GM12878 (cell line): ENCODE measurements around the gene ELAVL3. TPM values are rescaled to one million over a fixed set of nuclear protein-coding genes. Genes with fewer than 3 reads are reported as not detected.
A peak's percentile ranks its signal among the peaks of the same experiment; 100 is the strongest.

ENCODE experiments used
- ATAC-seq: fragments of 200-7000 bp; cut with Tn5 transposase; 3 replicates; pipeline ENCODE4 v1.9.1; 2020; ENCODE audit warnings: mild to moderate bottlenecking, moderate library complexity
- BruUV-seq: library from RNA; stranded (reverse); fragments of 400-500 nt; replicated peaks from 2 replicates; lab custom pipeline; 2021; lab: Mats Ljungman, UMichigan
- CTCF ChIA-PET: fragments of 300-600 bp; sonication (Branson Sonifier 250); formaldehyde crosslinking; extraction: SDS; loops from one replicate; lab custom pipeline; 2021; ENCODE audit warnings: inconsistent platforms; lab: Yijun Ruan, JAX
- POLR2A ChIA-PET: fragments of 350-600 bp; formaldehyde crosslinking; extraction: SDS; loops from one replicate; lab custom pipeline; 2021; ENCODE audit warnings: inconsistent platforms; lab: Charles Lee
- RAD21 ChIA-PET: fragments of 300-600 bp; sonication (Branson Sonifier 250); formaldehyde crosslinking; loops from one replicate; lab custom pipeline; 2023; ENCODE audit warnings: antibody characterized with exemption; ENCODE audit not compliant: unreplicated experiment; lab: Charles Lee
- SMC1A ChIA-PET: fragments of 300-600 bp; sonication (Branson Sonifier 250); formaldehyde crosslinking; loops from one replicate; lab custom pipeline; 2023; ENCODE audit not compliant: unreplicated experiment, uncharacterized antibody; lab: Charles Lee
- DNase-seq: peaks from one replicate; pipeline ENCODE4 v3.0.0-alpha.2; 2011; ENCODE audit warnings: low read depth, low spot score
- FAIRE-seq: peaks from 3 replicates; lab custom pipeline; 2011; peaks lifted over from hg19 to GRCh38; lab: Jason Lieb, UNC
- H2AFZ ChIP-seq: 2 replicates; pipeline ENCODE4 v1.6.0; 2011; ENCODE audit warnings: low read depth, low read length, control low read depth; ENCODE audit not compliant: control insufficient read depth
- H3K27ac ChIP-seq: 2 replicates; pipeline ENCODE4 v1.5.1; 2011; ENCODE audit warnings: control low read depth; ENCODE audit not compliant: control insufficient read depth, insufficient read depth
- H3K27me3 ChIP-seq, 2 experiments: replicated peaks in 1 of 2; 2 replicates each; pipeline versions ENCODE4 v1.6.0 to v1.6.1; 2011; ENCODE audit warnings: low read length in 1 of 2; ENCODE audit not compliant: control insufficient read depth in 2 of 2, insufficient read depth in 2 of 2
- H3K36me3 ChIP-seq, 2 experiments: 2 replicates each; pipeline ENCODE4 v1.5.1; 2011; ENCODE audit warnings: low read length in 1 of 2; ENCODE audit not compliant: control insufficient read depth in 2 of 2, insufficient read depth in 2 of 2
- H3K4me1 ChIP-seq: 2 replicates; pipeline ENCODE4 v1.6.1; 2011; ENCODE audit warnings: mild to moderate bottlenecking, low read length, moderate library complexity, mixed read lengths; ENCODE audit not compliant: control insufficient read depth, insufficient read depth
- H3K4me2 ChIP-seq: 2 replicates; pipeline ENCODE4 v1.6.0; 2011; ENCODE audit warnings: control low read depth; ENCODE audit not compliant: control insufficient read depth, insufficient read depth
- H3K4me3 ChIP-seq: fragments of 200-600 bp; sonication (generic); 2 replicates; pipeline ENCODE4 v1.5.1; 2016
- H3K79me2 ChIP-seq: 2 replicates; pipeline ENCODE4 v1.6.0; 2011; ENCODE audit warnings: low read length; ENCODE audit not compliant: control insufficient read depth, insufficient read depth
- H3K9ac ChIP-seq: 2 replicates; pipeline ENCODE4 v1.8.0; 2011; ENCODE audit warnings: low read length, control low read depth, mixed read lengths; ENCODE audit not compliant: control insufficient read depth, insufficient read depth
- H3K9me3 ChIP-seq: replicated peaks from 3 replicates; pipeline ENCODE4 v1.5.1; 2011; ENCODE audit warnings: mild to moderate bottlenecking, low read length; ENCODE audit not compliant: control insufficient read depth, insufficient read depth
- H4K20me1 ChIP-seq: 2 replicates; pipeline ENCODE4 v1.6.0; 2011; ENCODE audit not compliant: control insufficient read depth, insufficient read depth
- ATF7 ChIP-seq: fragments of 450-650 bp; IDR thresholded peaks from 2 replicates; pipeline ENCODE4 v1.6.1; 2016; ENCODE audit warnings: low read depth, mild to moderate bottlenecking
- BCL11A ChIP-seq: IDR thresholded peaks from 2 replicates; pipeline ENCODE4 v1.6.1; 2011; ENCODE audit warnings: low read depth, low read length
- BHLHE40 ChIP-seq, 2 experiments: fragments of 450-650 bp in 1 of 2; IDR thresholded peaks; 2 replicates each; pipeline ENCODE4 v1.6.1; 2011 to 2017; ENCODE audit warnings: low read depth in 2 of 2, borderline replicate concordance in 1 of 2, improper control_type of control experiment in 1 of 2, low read length in 1 of 2, mild to moderate bottlenecking in 1 of 2
- CEBPB ChIP-seq, 2 experiments: fragments of 150-350 bp in 1 of 2; IDR thresholded peaks; 2 replicates each; pipeline ENCODE4 v1.6.1; 2012 to 2014; ENCODE audit warnings: low read depth in 2 of 2, low read length in 2 of 2, borderline replicate concordance in 1 of 2, inconsistent platforms in 1 of 2
- CHD4 ChIP-seq: fragments of 200-600 bp; sonication (generic); IDR thresholded peaks from 2 replicates; pipeline ENCODE4 v1.6.1; 2016; ENCODE audit warnings: mild to moderate bottlenecking
- HCFC1 ChIP-seq: fragments of 150-350 bp; IDR thresholded peaks from 2 replicates; pipeline ENCODE4 v1.6.1; 2014; ENCODE audit warnings: low read length
- HDAC2 ChIP-seq: fragments of 200-600 bp; sonication (generic); IDR thresholded peaks from 2 replicates; pipeline ENCODE4 v1.6.1; 2017
- JUNB ChIP-seq: IDR thresholded peaks from 2 replicates; pipeline ENCODE4 v1.6.1; 2016; ENCODE audit warnings: antibody characterized with exemption, mild to moderate bottlenecking
- PAX8 ChIP-seq: fragments of 450-650 bp; IDR thresholded peaks from 2 replicates; pipeline ENCODE4 v1.6.1; 2017; ENCODE audit warnings: mild to moderate bottlenecking, moderate library complexity
- POLR2AphosphoS2 ChIP-seq: IDR thresholded peaks from 2 replicates; pipeline ENCODE4 v1.6.1; 2011; ENCODE audit warnings: low read depth, mild to moderate bottlenecking, low read length, improper control_type of control experiment, moderate library complexity
- STAT1 ChIP-seq: fragments of 450-650 bp; conservative IDR thresholded peaks from 2 replicates; pipeline ENCODE4 v1.6.1; 2014; ENCODE audit warnings: antibody characterized with exemption, mild to moderate bottlenecking
- SUZ12 ChIP-seq: fragments of 200-600 bp; sonication (generic); IDR thresholded peaks from one replicate; pipeline ENCODE4 v1.6.1; 2018; ENCODE audit warnings: antibody characterized with exemption, mild to moderate bottlenecking; ENCODE audit not compliant: unreplicated experiment
- ZBTB33 ChIP-seq: fragments of 450-650 bp; IDR thresholded peaks from 2 replicates; pipeline ENCODE4 v1.6.1; 2017; ENCODE audit warnings: mild to moderate bottlenecking
- ZNF592 ChIP-seq: fragments of 450-650 bp; IDR thresholded peaks from 2 replicates; pipeline ENCODE4 v1.6.1; 2017; ENCODE audit warnings: mild to moderate bottlenecking, moderate library complexity
- ZSCAN29 ChIP-seq: fragments of 450-650 bp; IDR thresholded peaks from 2 replicates; pipeline ENCODE4 v1.6.1; 2017; ENCODE audit warnings: mild to moderate bottlenecking, moderate library complexity
- WGBS: methylation state at CpG from one replicate; pipeline ENCODE4 v1.1.6; 2016; ENCODE audit warnings: low lambda C conversion rate; ENCODE audit not compliant: insufficient replicate concordance, insufficient coverage; ENCODE audit errors: missing lambda C conversion rate; 5-methylcytosine and 5-hydroxymethylcytosine counted together
- in situ Hi-C: fragments of 300-500 bp; cut with MboI; formaldehyde crosslinking; loops from 9 replicates; pipeline ENCODE4 v1.14.3; 2018; ENCODE audit warnings: mixed read lengths
- intact Hi-C: fragments of 100-400 bp; cut with micrococcal nuclease; formaldehyde crosslinking; loops from one replicate; pipeline ENCODE4 v1.14.2; 2022; ENCODE audit not compliant: unreplicated experiment
- polyA plus RNA-seq, 11 experiments: library from polyadenylated mRNA; depleted of rRNA in 4 of 11; unstranded in 6 of 11; stranded (reverse) in 5 of 11; fragments of >200 nt; fragmentation: Nextera tagmentation in 4 of 11; fragmentation: Illumina TruSeq in 1 of 11; extraction: Ambion mirVana in 4 of 11; extraction: Trizol in 1 of 11; gene quantifications; 1 replicate in 1 of 11; 2 replicates in 10 of 11; pipeline versions ENCODE4 v1.2.1 to v1.2.3, GENCODE V29; 2011 to 2016; ENCODE audit warnings: inconsistent platforms in 2 of 11, missing spikeins in 2 of 11, low read depth in 1 of 11
- total RNA-seq, 4 experiments: library from RNA; depleted of rRNA in 3 of 4; stranded (reverse); fragments of >200 nt in 3 of 4; fragmentation: Illumina TruSeq in 1 of 4; extraction: Trizol in 1 of 4; gene quantifications; 2 replicates each; pipeline versions ENCODE4 v1.2.1 to v1.2.3, GENCODE V29; 2013 to 2021

ELAVL3 gene
- total and polyA plus RNA-seq, 10 of the 15 experiments (the other 5 are each of a cell fraction or from before 2014, with no cell fraction given) = under 0.01 to 0.05 (median 0.01) TPM; not detected in 7

- no peak for TF ChIP-seq JUNB
- TF ChIP-seq BHLHE40 (IDR thresholded peaks at IDR 0.05; ENCODE audit: borderline replicate concordance in 1 of 2, low read depth in 2 of 2, low read length in 1 of 2) = peak; percentile 61 to 79; a peak in 3 of 4 replicates
- TF ChIP-seq HDAC2 = no peak
- TF ChIP-seq CHD4 = no peak
- no peak for TF ChIP-seq STAT1
- peak in 1 of 2 experiments; percentile 92; a peak in 2 of 4 replicates for TF ChIP-seq CEBPB (IDR thresholded peaks at IDR 0.05; ENCODE audit: borderline replicate concordance in 1 of 2, low read depth in 2 of 2, low read length in 2 of 2)
- TF ChIP-seq ZSCAN29 = no peak
- no peak for TF ChIP-seq BCL11A
Observed at GRCh38 chr19:11420429-11421370, 60.1 kb downstream of the ELAVL3 start (continued).

- SMC1A ChIA-PET = no interaction called here
- H3K4me2 ChIP-seq = no peak within 1 kb of the TSS
- H3K4me3 ChIP-seq = no peak within 1 kb of the TSS
- H3K27ac ChIP-seq = no peak within 1 kb of the TSS
- H3K4me1 ChIP-seq = peaks cover 22% of the 10 kb centered on the region
- no peaks in the 10 kb centered on the region for H3K36me3 ChIP-seq
- CTCF ChIA-PET = interaction anchor here (0.6 to 1.5 kb wide), 3 partner anchors 9 to 36 kb away, joined by 3 to 5 read pairs (median 5); no protein-coding TSS in a partner anchor
- H4K20me1 ChIP-seq = no peaks in the 10 kb centered on the region
- intact Hi-C loops (no loop called here), in situ Hi-C loops (no loop called here)
- no peaks in the 10 kb centered on the region for H3K9me3 ChIP-seq
- H3K9ac ChIP-seq = no peak within 1 kb of the TSS
- H3K79me2 ChIP-seq = no peaks in the 10 kb centered on the region
- BruUV-seq = no TSS peak
- POLR2A ChIA-PET = no interaction called here
- ATAC-seq = no peak
- no peak for DNase-seq
- H2AFZ ChIP-seq = no peak within 1 kb of the TSS
- 10% methylated on average over 38 of the region's 72 CpGs for WGBS
- RAD21 ChIA-PET = no interaction called here
- no peak for FAIRE-seq
- H3K27me3 ChIP-seq = peaks cover 10 to 16% of the 10 kb centered on the region in 2 experiments
- TF ChIP-seq ATF7 (no peak), ZNF592 (no peak), SUZ12 (peak; percentile 93), POLR2AphosphoS2 (no peak), PAX8 (no peak), ZBTB33 (no peak), HCFC1 (no peak)
Observed at GRCh38 chr19:11418549-11419506, 62.0 kb downstream of the ELAVL3 start, which contains the start of gene RGL3. TSS of gene RGL3 (minus strand) at chr19:11419314. CDS start at chr19:11419278, 36 bp downstream.
